ENCODE results near the gene LGMN. TPM values are rescaled to one million over a fixed set of nuclear protein-coding genes. Genes with fewer than 3 reads are reported as not detected.
A peak's percentile ranks its signal among the peaks of the same experiment; 100 is the strongest.

LGMN gene
- total and polyA plus RNA-seq, 2 of the 8 experiments (the other 6 are each of a cell fraction or from before 2014, with no cell fraction given): 57.4 to 83.4 TPM

- TF ChIP-seq CHD7 (IDR thresholded peaks at IDR 0.05; ENCODE audit: insufficient replicate concordance, low read length) (no peak), GTF2F1 (IDR thresholded peaks at IDR 0.05; ENCODE audit: borderline replicate concordance, low read depth, low read length) (no peak), SAP30 (IDR thresholded peaks at IDR 0.05; ENCODE audit: insufficient read depth, insufficient replicate concordance, low read length) (no peak), TEAD4 (IDR thresholded peaks at IDR 0.05; ENCODE audit: low read depth, low read length) (no peak), MAFK (IDR thresholded peaks at IDR 0.05; ENCODE audit: low read depth, low read length) (no peak), POLR2A (IDR thresholded peaks at IDR 0.05; ENCODE audit: control extremely low read depth in 1 of 2, low read depth in 2 of 2, low read length in 2 of 2) (peak; percentile 68 to 80), CREB1 (IDR thresholded peaks at IDR 0.05) (peak; percentile 93), HDAC6 (IDR thresholded peaks at IDR 0.05; ENCODE audit: low read depth, low read length) (no peak), KDM1A (IDR thresholded peaks at IDR 0.05; ENCODE audit: borderline replicate concordance, low read length) (0 out of 2 replicates have a peak, but pooled peaks have one; percentile 27), E2F6 (IDR thresholded peaks at IDR 0.05) (peak; percentile 92)
These were observed 45.5 kb upstream of the LGMN start, which contains the start of gene GOLGA5 (continued) for GRCh38 chr14:92793709-92794546.

Data from H1 (cell line).